Testis (tissue), 2 donors: ENCODE data around the gene NPAS3.

Experiments
- CTCF ChIP-seq, 3 experiments: fragments of 450-650 bp in 2 of 3; fragments of 200-600 bp in 1 of 3; sonication (generic) in 1 of 3; IDR thresholded peaks; one replicate each; pipeline ENCODE4 v1.5.1; 2016 to 2019; ENCODE audit warnings: antibody characterized with exemption in 3 of 3, mild to moderate bottlenecking in 2 of 3, moderate library complexity in 1 of 3
- POLR2A ChIP-seq: fragments of 450-650 bp; IDR thresholded peaks from one replicate; pipeline ENCODE4 v1.6.1; 2017; ENCODE audit warnings: antibody characterized with exemption, mild to moderate bottlenecking, moderate library complexity

GRCh38 chr14:33019346-33019745 lies 80.7 kb downstream of the NPAS3 start:
- TF ChIP-seq CTCF (IDR thresholded peaks at IDR 0.05) (no peak), POLR2A (no peak)
